GM12878 (cell line): Measurements from ENCODE around the gene SPATA45. TPM values are rescaled to one million over a fixed set of nuclear protein-coding genes. Genes with fewer than 3 reads are reported as not detected.
A peak's percentile ranks its signal among the peaks of the same experiment; 100 is the strongest.

Experiments
- ATAC-seq: fragments of 200-7000 bp; cut with Tn5 transposase; 3 replicates; pipeline ENCODE4 v1.9.1; 2020; ENCODE audit warnings: mild to moderate bottlenecking, moderate library complexity
- Bru-seq: library from RNA; stranded (reverse); fragments of 400-500 nt; gene quantifications from one replicate; lab custom pipeline; 2021; lab: Mats Ljungman, UMichigan
- BruChase-seq, 2 experiments: library from RNA; stranded (reverse); fragments of 400-500 nt; gene quantifications; one replicate each; lab custom pipeline; 2021; lab: Mats Ljungman, UMichigan
- BruUV-seq: library from RNA; stranded (reverse); fragments of 400-500 nt; replicated peaks from 2 replicates; lab custom pipeline; 2021; lab: Mats Ljungman, UMichigan
- CTCF ChIA-PET: fragments of 300-600 bp; sonication (Branson Sonifier 250); formaldehyde crosslinking; extraction: SDS; loops from one replicate; lab custom pipeline; 2021; ENCODE audit warnings: inconsistent platforms; lab: Yijun Ruan, JAX
- POLR2A ChIA-PET: fragments of 350-600 bp; formaldehyde crosslinking; extraction: SDS; loops from one replicate; lab custom pipeline; 2021; ENCODE audit warnings: inconsistent platforms; lab: Charles Lee
- RAD21 ChIA-PET: fragments of 300-600 bp; sonication (Branson Sonifier 250); formaldehyde crosslinking; loops from one replicate; lab custom pipeline; 2023; ENCODE audit warnings: antibody characterized with exemption; ENCODE audit not compliant: unreplicated experiment; lab: Charles Lee
- SMC1A ChIA-PET: fragments of 300-600 bp; sonication (Branson Sonifier 250); formaldehyde crosslinking; loops from one replicate; lab custom pipeline; 2023; ENCODE audit not compliant: unreplicated experiment, uncharacterized antibody; lab: Charles Lee
- DNase-seq: peaks from one replicate; pipeline ENCODE4 v3.0.0-alpha.2; 2011; ENCODE audit warnings: low read depth, low spot score
- FAIRE-seq: peaks from 3 replicates; lab custom pipeline; 2011; peaks lifted over from hg19 to GRCh38; lab: Jason Lieb, UNC
- H2AFZ ChIP-seq: 2 replicates; pipeline ENCODE4 v1.6.0; 2011; ENCODE audit warnings: low read depth, low read length, control low read depth; ENCODE audit not compliant: control insufficient read depth
- H3K27ac ChIP-seq: 2 replicates; pipeline ENCODE4 v1.5.1; 2011; ENCODE audit warnings: control low read depth; ENCODE audit not compliant: control insufficient read depth, insufficient read depth
- H3K27me3 ChIP-seq, 2 experiments: replicated peaks in 1 of 2; 2 replicates each; pipeline versions ENCODE4 v1.6.0 to v1.6.1; 2011; ENCODE audit warnings: low read length in 1 of 2; ENCODE audit not compliant: control insufficient read depth in 2 of 2, insufficient read depth in 2 of 2
- H3K36me3 ChIP-seq, 2 experiments: 2 replicates each; pipeline ENCODE4 v1.5.1; 2011; ENCODE audit warnings: low read length in 1 of 2; ENCODE audit not compliant: control insufficient read depth in 2 of 2, insufficient read depth in 2 of 2
- H3K4me1 ChIP-seq: 2 replicates; pipeline ENCODE4 v1.6.1; 2011; ENCODE audit warnings: mild to moderate bottlenecking, low read length, moderate library complexity, mixed read lengths; ENCODE audit not compliant: control insufficient read depth, insufficient read depth
- H3K4me2 ChIP-seq: 2 replicates; pipeline ENCODE4 v1.6.0; 2011; ENCODE audit warnings: control low read depth; ENCODE audit not compliant: control insufficient read depth, insufficient read depth
- H3K4me3 ChIP-seq: fragments of 200-600 bp; sonication (generic); 2 replicates; pipeline ENCODE4 v1.5.1; 2016
- H3K79me2 ChIP-seq: 2 replicates; pipeline ENCODE4 v1.6.0; 2011; ENCODE audit warnings: low read length; ENCODE audit not compliant: control insufficient read depth, insufficient read depth
- H3K9ac ChIP-seq: 2 replicates; pipeline ENCODE4 v1.8.0; 2011; ENCODE audit warnings: low read length, control low read depth, mixed read lengths; ENCODE audit not compliant: control insufficient read depth, insufficient read depth
- H3K9me3 ChIP-seq: replicated peaks from 3 replicates; pipeline ENCODE4 v1.5.1; 2011; ENCODE audit warnings: mild to moderate bottlenecking, low read length; ENCODE audit not compliant: control insufficient read depth, insufficient read depth
- H4K20me1 ChIP-seq: 2 replicates; pipeline ENCODE4 v1.6.0; 2011; ENCODE audit not compliant: control insufficient read depth, insufficient read depth
- ZSCAN29 ChIP-seq: fragments of 450-650 bp; IDR thresholded peaks from 2 replicates; pipeline ENCODE4 v1.6.1; 2017; ENCODE audit warnings: mild to moderate bottlenecking, moderate library complexity
- WGBS: methylation state at CpG from one replicate; pipeline ENCODE4 v1.1.6; 2016; ENCODE audit warnings: low lambda C conversion rate; ENCODE audit not compliant: insufficient replicate concordance, insufficient coverage; ENCODE audit errors: missing lambda C conversion rate; 5-methylcytosine and 5-hydroxymethylcytosine counted together
- in situ Hi-C: fragments of 300-500 bp; cut with MboI; formaldehyde crosslinking; loops from 9 replicates; pipeline ENCODE4 v1.14.3; 2018; ENCODE audit warnings: mixed read lengths
- intact Hi-C: fragments of 100-400 bp; cut with micrococcal nuclease; formaldehyde crosslinking; loops from one replicate; pipeline ENCODE4 v1.14.2; 2022; ENCODE audit not compliant: unreplicated experiment
- long read RNA-seq, 2 experiments: library from polyadenylated mRNA; unstranded; transcript quantifications; one replicate each; pipeline ENCODE4 v2.0.0, GENCODE V29; 2019 to 2020
- polyA minus RNA-seq, 3 experiments: library from RNA; depleted of rRNA, polyadenylated mRNA; stranded (reverse); fragments of >200 nt; gene quantifications; 2 replicates each; pipeline ENCODE4 v1.2.3, GENCODE V29; 2011
- polyA plus RNA-seq, 11 experiments: library from polyadenylated mRNA; depleted of rRNA in 4 of 11; unstranded in 6 of 11; stranded (reverse) in 5 of 11; fragments of >200 nt; fragmentation: Nextera tagmentation in 4 of 11; fragmentation: Illumina TruSeq in 1 of 11; extraction: Ambion mirVana in 4 of 11; extraction: Trizol in 1 of 11; gene quantifications; 1 replicate in 1 of 11; 2 replicates in 10 of 11; pipeline versions ENCODE4 v1.2.1 to v1.2.3, GENCODE V29; 2011 to 2016; ENCODE audit warnings: inconsistent platforms in 2 of 11, missing spikeins in 2 of 11, low read depth in 1 of 11
- total RNA-seq, 4 experiments: library from RNA; depleted of rRNA in 3 of 4; stranded (reverse); fragments of >200 nt in 3 of 4; fragmentation: Illumina TruSeq in 1 of 4; extraction: Trizol in 1 of 4; gene quantifications; 2 replicates each; pipeline versions ENCODE4 v1.2.1 to v1.2.3, GENCODE V29; 2013 to 2021
- TF ChIP-seq, protein P1 (sequence below): IDR thresholded peaks from 2 replicates; pipeline ENCODE4 v1.6.1; 2011; ENCODE audit warnings: mild to moderate bottlenecking, low read depth, low read length, moderate library complexity; ENCODE audit not compliant: insufficient replicate concordance
- TF ChIP-seq, protein P2 (sequence below): fragments of 450-650 bp; IDR thresholded peaks from 2 replicates; pipeline ENCODE4 v1.6.1; 2018; ENCODE audit warnings: borderline replicate concordance, mild to moderate bottlenecking; ENCODE audit not compliant: partially characterized antibody

SPATA45 gene
- not detected in 2 replicates for total RNA-seq (2013; cell fraction: nucleolus; rRNA removed)
- total RNA-seq (2014; rRNA removed) (not detected in 2 replicates), total RNA-seq (2014; rRNA removed; fragmentation: Illumina TruSeq; extraction: Trizol) (not detected in 2 replicates), total RNA-seq (2021) (0.58 TPM in 1 of 2 replicates, not detected in the other), polyA plus RNA-seq (2011; rRNA removed) (0.22 and 0.49 TPM in 2 replicates), polyA plus RNA-seq (2014; fragmentation: Illumina TruSeq; extraction: Trizol) (not detected in 2 replicates), polyA plus RNA-seq (2014; fragmentation: Nextera tagmentation; extraction: Ambion mirVana) (under 1 TPM in 1 of 2 experiments, not detected in 1; 0.31 TPM), polyA plus RNA-seq (2014; rRNA removed) (not detected in 2 replicates), polyA plus RNA-seq (2016; fragmentation: Nextera tagmentation; extraction: Ambion mirVana) (under 1 TPM in 1 of 2 experiments, not detected in 1; 0.37 TPM), polyA minus RNA-seq (2011; rRNA and poly(A)+ RNA removed) (not detected in 2 replicates), Bru-seq, nascent RNA (percentile 29 among the genes with signal in this experiment), BruChase-seq, experiment 1, labeled RNA remaining after a 6-hour chase (percentile 25 among the genes with signal in this experiment), BruChase-seq, experiment 2, labeled RNA remaining after a 2-hour chase (percentile 24 among the genes with signal in this experiment)
- polyA plus RNA-seq (2011; ENCODE audit: low read depth) = not detected
- not detected in 2 replicates for polyA plus RNA-seq (2011; cell fraction: cytosol; rRNA removed)
- not detected in 2 replicates for polyA plus RNA-seq (2011; cell fraction: nucleus; rRNA removed)
- not detected in 2 replicates for polyA plus RNA-seq (2012)
- polyA minus RNA-seq (2011; cell fraction: cytosol; rRNA and poly(A)+ RNA removed) = not detected in 2 replicates
- polyA minus RNA-seq (2011; cell fraction: nucleus; rRNA and poly(A)+ RNA removed) = not detected in 2 replicates
- long read RNA-seq, experiment 1 = 0 reads
- long read RNA-seq, experiment 2 = 0 reads

DNA sequence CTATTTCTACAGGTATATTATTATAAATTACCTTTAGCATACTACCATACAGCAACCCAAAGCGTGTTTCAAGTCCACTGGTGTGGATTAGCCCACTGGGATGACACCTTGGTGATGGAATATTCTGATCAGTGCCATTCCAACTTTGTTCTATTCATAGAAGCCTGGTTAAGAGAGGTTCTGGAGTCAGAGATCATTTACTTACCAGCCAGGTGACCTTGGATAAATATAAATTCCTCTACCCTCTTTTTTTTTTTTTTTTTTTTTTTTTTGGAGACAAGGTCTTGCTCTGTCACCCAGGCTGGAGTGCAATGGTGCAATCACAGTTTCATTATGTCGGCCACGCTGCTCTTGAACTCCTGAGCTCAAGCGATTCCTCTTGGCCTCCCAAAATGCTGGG lies at the start of gene SPATA45:
TSS of gene SPATA45 (minus strand) at position 101 of the 400 bp plus-strand sequence. CDS start 11,500 bp downstream, outside the sequence.
- Histone ChIP-seq H3K4me3 (no peak within 1 kb of the TSS), H3K9me3 (no peaks in the 10 kb centered on the region; the same call in 2 of the 3 replicates), H3K79me2 (no peaks in the 10 kb centered on the region), H3K27ac (no peak within 1 kb of the TSS), H3K4me1 (no peaks in the 10 kb centered on the region), H3K36me3 (no peaks in the 10 kb centered on the region), H3K27me3 (no peaks in the 10 kb centered on the region), H4K20me1 (no peaks in the 10 kb centered on the region), H3K4me2 (no peak within 1 kb of the TSS), H2AFZ (no peak within 1 kb of the TSS), H3K9ac (no peak within 1 kb of the TSS)
- in situ Hi-C loops = no loop called here
- intact Hi-C loops = no loop called here
- FAIRE-seq (no peak), ATAC-seq (no peak), DNase-seq (no peak)
- TF ChIP-seq, protein P1, sequence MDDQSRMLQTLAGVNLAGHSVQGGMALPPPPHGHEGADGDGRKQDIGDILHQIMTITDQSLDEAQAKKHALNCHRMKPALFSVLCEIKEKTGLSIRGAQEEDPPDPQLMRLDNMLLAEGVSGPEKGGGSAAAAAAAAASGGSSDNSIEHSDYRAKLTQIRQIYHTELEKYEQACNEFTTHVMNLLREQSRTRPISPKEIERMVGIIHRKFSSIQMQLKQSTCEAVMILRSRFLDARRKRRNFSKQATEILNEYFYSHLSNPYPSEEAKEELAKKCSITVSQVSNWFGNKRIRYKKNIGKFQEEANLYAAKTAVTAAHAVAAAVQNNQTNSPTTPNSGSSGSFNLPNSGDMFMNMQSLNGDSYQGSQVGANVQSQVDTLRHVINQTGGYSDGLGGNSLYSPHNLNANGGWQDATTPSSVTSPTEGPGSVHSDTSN = no peak
- no peak for TF ChIP-seq ZSCAN29
- TF ChIP-seq, protein P2, sequence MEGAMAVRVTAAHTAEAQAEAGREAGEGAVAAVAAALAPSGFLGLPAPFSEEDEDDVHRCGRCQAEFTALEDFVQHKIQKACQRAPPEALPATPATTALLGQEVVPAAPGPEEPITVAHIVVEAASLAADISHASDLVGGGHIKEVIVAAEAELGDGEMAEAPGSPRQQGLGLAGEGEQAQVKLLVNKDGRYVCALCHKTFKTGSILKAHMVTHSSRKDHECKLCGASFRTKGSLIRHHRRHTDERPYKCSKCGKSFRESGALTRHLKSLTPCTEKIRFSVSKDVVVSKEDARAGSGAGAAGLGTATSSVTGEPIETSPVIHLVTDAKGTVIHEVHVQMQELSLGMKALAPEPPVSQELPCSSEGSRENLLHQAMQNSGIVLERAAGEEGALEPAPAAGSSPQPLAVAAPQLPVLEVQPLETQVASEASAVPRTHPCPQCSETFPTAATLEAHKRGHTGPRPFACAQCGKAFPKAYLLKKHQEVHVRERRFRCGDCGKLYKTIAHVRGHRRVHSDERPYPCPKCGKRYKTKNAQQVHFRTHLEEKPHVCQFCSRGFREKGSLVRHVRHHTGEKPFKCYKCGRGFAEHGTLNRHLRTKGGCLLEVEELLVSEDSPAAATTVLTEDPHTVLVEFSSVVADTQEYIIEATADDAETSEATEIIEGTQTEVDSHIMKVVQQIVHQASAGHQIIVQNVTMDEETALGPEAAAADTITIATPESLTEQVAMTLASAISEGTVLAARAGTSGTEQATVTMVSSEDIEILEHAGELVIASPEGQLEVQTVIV = no peak
- 92% methylated on average over 4 of the region's 4 CpGs for WGBS
- SMC1A ChIA-PET = interaction anchor here (0.7 to 2.0 kb wide), 2 partner anchors 10 to 33 kb away, joined by 3 to 7 read pairs; no protein-coding TSS in a partner anchor
- no TSS peak for BruUV-seq
- POLR2A ChIA-PET = interaction anchor here (1.4 kb wide), 1 partner anchor 10 kb away, joined by 4 read pairs; the partner anchor contains the start of gene FLVCR1
- RAD21 ChIA-PET = no interaction called here
- CTCF ChIA-PET = interaction anchor here (1.2 to 1.3 kb wide), 2 partner anchors 16 to 18 kb away, joined by 3 to 4 read pairs; no protein-coding TSS in a partner anchor
